SH-SY5Y (cell line): ENCODE measurements around the gene HCRTR1.

Source experiments
- GATA2 ChIP-seq: IDR thresholded peaks from 2 replicates; pipeline ENCODE4 v1.6.1; 2011; ENCODE audit warnings: mild to moderate bottlenecking, low read depth, low read length
- GATA3 ChIP-seq: IDR thresholded peaks from 2 replicates; pipeline ENCODE4 v1.6.1; 2011; ENCODE audit warnings: low read depth, mild to moderate bottlenecking, low read length, moderate library complexity

HCRTR1 gene

GRCh38 chr1:31585736-31586365, 31.6 kb upstream of the HCRTR1 start:
- TF ChIP-seq GATA2 (no peak), GATA3 (no peak)

DNA sequence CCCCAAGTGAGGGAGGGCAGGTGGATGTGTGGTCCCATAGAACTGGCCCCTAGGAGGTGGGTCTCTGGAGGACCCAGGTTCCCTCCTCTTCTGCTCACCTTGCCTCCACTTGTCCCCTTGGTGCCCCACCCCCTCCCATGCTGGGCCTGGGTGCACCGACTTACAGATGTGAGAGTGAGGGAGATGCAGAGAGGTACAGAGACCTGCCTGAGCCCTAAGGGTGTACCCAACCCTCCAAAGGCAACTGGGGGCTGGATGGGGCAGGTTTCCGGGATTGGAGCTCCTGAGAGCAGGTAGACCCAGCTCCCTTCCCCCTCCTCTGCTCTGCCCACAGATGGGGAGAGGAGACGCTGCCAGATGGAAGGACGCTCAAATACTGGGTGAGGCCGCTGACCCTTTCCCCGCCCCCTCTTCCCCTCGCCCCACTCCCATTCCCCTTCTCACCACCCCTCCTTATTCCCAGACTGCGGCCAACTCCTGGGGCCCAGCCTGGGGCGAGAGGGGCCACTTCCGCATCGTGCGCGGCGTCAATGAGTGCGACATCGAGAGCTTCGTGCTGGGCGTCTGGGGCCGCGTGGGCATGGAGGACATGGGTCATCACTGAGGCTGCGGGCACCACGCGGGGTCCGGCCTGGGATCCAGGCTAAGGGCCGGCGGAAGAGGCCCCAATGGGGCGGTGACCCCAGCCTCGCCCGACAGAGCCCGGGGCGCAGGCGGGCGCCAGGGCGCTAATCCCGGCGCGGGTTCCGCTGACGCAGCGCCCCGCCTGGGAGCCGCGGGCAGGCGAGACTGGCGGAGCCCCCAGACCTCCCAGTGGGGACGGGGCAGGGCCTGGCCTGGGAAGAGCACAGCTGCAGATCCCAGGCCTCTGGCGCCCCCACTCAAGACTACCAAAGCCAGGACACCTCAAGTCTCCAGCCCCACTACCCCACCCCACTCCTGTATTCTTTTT, 30.8 kb upstream of the HCRTR1 start:
- TF ChIP-seq GATA2 (no peak), GATA3 (no peak)

DNA sequence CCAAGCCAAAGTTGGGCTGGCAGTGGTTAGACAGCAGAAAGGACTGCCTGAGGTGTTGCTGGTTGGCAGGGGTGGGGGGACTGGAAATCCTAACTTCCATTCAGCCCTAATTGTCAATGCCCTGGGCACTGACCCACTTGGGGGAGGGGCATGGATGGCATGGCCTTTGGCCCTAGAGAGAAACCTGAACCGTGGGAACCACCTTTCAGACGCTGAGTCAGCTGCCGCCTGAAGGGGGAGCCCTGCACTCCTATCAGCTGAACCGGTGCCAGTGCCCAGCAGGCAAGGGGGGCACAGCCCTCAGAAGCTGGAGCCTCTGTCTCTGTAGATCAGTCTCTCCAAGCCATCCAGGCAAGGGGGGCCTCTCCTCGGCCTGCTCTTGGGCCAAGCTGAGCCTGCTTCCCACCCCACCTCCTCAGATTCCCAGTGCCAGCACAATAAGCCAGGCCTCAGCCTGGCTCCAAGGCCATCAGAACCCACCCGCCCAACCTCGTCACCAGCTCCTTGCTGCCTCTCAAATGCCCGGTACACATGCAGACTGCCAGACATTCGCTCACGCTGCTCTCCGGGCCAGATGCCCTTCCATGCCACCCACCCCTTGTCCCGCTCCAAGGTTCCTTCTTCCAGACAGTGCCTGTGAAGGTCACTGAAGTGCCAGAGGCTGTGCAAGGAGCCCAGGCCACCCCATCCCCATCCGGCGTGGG, 29.6 kb upstream of the HCRTR1 start:
- no peak for TF ChIP-seq GATA3
- no peak for TF ChIP-seq GATA2

GRCh38 chr1:31588751-31589515, 28.6 kb upstream of the HCRTR1 start:
- TF ChIP-seq GATA2 (no peak), GATA3 (no peak)

DNA sequence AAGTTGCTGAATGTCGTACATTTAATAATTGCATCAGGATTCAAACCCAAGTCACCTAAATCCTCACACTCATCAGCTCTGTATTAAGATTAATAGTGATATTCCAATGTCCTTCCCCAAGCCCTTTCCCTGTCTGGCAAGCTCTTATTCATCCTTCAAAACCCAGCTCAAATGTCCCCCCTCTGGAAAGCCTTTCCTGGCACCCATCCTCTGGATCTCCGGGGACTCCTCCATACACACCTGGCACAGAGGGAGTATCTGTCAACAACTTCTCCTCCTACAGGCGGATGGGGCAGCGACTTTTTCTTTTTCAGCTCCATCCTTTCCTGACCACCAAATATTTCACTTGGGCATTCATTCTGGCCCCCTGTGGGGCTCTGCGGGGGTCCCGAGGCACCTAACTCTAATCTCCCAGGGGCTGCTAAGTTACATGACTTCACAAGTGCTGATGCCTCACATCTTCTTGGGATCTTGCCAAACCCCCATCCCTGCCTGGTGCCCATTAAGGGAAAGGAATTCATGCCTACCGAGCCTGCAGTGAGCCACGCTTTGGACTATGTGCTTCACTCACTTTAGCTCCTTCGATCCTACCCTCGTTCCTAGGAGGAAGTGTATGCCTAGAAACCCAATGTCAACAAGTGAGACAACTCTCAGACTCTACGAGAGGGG, 25.9 kb upstream of the HCRTR1 start:
- TF ChIP-seq GATA3 (no peak), GATA2 (no peak)

DNA sequence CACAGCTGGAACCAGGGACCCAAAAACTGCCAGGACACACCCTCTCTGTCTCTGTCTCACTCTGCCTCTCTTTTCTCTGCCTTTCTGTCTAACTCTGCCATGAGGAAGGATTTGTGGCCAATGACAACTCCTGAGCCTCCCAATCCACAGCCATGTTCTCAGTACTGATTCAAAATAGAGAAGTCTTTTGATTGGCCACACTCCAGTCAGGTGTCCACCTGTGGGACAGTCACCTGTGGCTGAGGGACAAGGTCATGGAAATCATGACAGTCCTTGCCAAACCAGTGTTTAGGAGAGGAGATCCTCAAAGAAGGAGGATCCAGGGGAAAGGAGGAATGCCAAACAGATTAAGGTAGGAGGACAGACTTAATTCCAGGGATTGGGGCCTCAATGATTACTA, 25.4 kb upstream of the HCRTR1 start:
- no peak for TF ChIP-seq GATA3
- no peak for TF ChIP-seq GATA2

- no peak for TF ChIP-seq GATA2
These were observed 24.3 kb upstream of the HCRTR1 start for GRCh38 chr1:31593136-31593665.

- no peak for TF ChIP-seq GATA2
- TF ChIP-seq GATA3, result no peak
These were observed 23.5 kb upstream of the HCRTR1 start for GRCh38 chr1:31593770-31594632.

DNA sequence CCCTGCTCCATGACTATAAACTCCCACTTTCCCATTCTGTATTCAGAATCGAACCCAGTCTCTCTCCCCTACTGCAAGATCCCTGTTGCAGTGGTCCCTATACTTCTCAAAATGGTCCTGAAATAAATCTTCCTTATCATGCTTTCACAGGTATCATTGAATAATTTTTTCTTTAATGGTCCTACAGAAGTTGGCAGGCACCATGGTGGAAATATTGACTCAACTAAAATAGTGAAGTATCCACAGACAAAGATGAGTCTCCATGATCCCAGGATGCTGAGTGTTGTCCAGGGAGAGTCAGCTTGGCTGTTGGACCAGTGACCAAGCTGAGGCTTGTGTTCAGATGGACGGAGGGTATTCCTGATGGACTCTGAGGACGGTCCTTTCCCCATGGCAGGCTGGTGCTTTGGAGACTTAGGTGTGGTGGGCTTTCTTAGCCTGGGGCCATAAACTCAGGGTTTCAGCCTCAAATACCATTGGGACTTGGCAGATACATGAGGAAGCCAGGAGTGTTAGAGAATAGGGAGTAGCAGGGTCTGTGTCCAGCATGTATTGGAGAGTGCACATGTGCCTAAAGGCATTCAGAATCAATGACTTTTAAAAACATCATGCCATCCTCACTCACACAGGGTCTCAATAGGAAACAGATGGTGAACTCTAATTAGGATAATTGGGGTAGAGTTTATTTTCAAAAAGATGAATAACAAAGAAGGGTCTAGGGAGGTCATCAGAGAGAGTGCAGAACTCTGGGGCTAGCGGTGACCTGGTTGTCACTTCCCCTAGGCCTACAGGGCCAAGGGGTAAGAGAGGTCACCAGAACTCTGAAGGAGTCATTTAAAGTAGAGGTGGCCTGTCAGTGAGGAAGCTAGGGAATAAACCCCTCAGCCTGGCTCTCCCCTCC, 21.4 kb upstream of the HCRTR1 start:
- TF ChIP-seq GATA3, result no peak
- TF ChIP-seq GATA2, result no peak

- no peak for TF ChIP-seq GATA2
- no peak for TF ChIP-seq GATA3
These were observed 20.8 kb upstream of the HCRTR1 start for GRCh38 chr1:31596737-31597097.

GRCh38 chr1:31598980-31599379, 18.5 kb upstream of the HCRTR1 start:
- no peak for TF ChIP-seq GATA3
- no peak for TF ChIP-seq GATA2

GRCh38 chr1:31600641-31601040, 16.8 kb upstream of the HCRTR1 start:
- TF ChIP-seq GATA3 (no peak), GATA2 (no peak)

DNA sequence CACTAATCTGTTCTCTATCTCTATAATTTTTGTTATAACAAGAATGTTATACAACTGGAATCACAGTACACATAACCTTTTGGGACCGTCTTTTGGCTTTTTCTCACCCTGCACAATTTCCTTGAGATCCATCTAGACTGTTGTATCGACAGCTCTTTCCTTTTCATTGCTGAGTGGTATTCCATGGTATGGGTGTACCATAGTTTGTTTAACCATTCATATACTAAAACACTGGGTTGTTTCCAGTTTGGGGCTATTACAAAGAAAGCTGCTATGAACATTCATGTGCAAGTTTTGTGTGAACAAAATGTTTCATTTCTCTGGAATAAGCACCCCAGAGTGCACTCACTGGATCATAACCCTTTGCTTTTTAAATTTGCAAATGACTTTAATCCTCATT, 15.4 kb upstream of the HCRTR1 start:
- TF ChIP-seq GATA2 (no peak), GATA3 (no peak)
